PFSK-1 (cell line): ENCODE results near the gene TESK2.

ENCODE experiments used
- FOXP2 ChIP-seq: optimal IDR thresholded peaks from 2 replicates; pipeline ENCODE3; 2011; ENCODE audit warnings: borderline replicate concordance, control low read depth, inconsistent platforms; ENCODE audit not compliant: insufficient read depth; ENCODE audit errors: extremely low read length, extremely low read depth
- POLR2AphosphoS5 ChIP-seq: IDR thresholded peaks from 2 replicates; pipeline ENCODE4 v1.6.1; 2012; ENCODE audit warnings: low read depth, mild to moderate bottlenecking, control low read depth, low read length, moderate library complexity
- SIN3A ChIP-seq: IDR thresholded peaks from 2 replicates; pipeline ENCODE4 v1.6.1; 2012; ENCODE audit warnings: mild to moderate bottlenecking, low read length, moderate library complexity, borderline replicate concordance; ENCODE audit not compliant: insufficient read depth
- TAF1 ChIP-seq: IDR thresholded peaks from 2 replicates; pipeline ENCODE4 v1.6.1; 2012; ENCODE audit warnings: low read length, control low read depth, borderline replicate concordance; ENCODE audit not compliant: insufficient read depth
- TF ChIP-seq, protein P1 (sequence below), 2 experiments: IDR thresholded peaks; 2 replicates each; pipeline versions ENCODE4 v1.6.1 to v1.8.0; 2011 to 2012; ENCODE audit warnings: low read depth in 2 of 2, low read length in 2 of 2, control low read depth in 1 of 2, inconsistent platforms in 1 of 2, mild to moderate bottlenecking in 1 of 2, moderate library complexity in 1 of 2; ENCODE audit not compliant: insufficient read depth in 1 of 2

TESK2 gene

DNA sequence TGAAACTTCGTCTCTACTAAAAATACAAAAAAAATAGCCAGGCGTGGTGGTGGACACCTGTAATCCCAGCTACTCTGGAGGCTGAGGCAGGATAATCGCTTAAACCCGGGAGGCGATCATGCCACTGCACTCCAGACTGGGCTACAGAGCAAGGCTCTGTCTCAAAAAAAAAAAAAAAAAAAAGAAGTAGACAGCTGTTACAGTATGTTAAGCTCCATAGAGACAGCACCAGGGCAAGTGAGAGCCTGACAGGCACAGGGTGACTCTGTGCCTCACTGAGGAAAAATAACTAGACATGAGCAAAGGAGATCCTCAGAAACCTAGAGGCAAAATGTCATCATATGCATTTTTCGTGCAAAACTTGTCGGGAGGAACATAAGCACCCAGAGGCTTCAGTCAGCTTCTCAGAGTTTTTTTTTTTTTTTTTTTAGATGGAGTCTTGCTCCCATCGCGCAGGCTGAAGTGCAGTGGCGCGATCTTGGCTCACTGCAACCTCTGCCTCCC is 39.7 kb upstream of the TESK2 start:
- no peak for TF ChIP-seq SIN3A
- TF ChIP-seq TAF1 = no peak
- no peak for TF ChIP-seq FOXP2
- TF ChIP-seq, protein P1, sequence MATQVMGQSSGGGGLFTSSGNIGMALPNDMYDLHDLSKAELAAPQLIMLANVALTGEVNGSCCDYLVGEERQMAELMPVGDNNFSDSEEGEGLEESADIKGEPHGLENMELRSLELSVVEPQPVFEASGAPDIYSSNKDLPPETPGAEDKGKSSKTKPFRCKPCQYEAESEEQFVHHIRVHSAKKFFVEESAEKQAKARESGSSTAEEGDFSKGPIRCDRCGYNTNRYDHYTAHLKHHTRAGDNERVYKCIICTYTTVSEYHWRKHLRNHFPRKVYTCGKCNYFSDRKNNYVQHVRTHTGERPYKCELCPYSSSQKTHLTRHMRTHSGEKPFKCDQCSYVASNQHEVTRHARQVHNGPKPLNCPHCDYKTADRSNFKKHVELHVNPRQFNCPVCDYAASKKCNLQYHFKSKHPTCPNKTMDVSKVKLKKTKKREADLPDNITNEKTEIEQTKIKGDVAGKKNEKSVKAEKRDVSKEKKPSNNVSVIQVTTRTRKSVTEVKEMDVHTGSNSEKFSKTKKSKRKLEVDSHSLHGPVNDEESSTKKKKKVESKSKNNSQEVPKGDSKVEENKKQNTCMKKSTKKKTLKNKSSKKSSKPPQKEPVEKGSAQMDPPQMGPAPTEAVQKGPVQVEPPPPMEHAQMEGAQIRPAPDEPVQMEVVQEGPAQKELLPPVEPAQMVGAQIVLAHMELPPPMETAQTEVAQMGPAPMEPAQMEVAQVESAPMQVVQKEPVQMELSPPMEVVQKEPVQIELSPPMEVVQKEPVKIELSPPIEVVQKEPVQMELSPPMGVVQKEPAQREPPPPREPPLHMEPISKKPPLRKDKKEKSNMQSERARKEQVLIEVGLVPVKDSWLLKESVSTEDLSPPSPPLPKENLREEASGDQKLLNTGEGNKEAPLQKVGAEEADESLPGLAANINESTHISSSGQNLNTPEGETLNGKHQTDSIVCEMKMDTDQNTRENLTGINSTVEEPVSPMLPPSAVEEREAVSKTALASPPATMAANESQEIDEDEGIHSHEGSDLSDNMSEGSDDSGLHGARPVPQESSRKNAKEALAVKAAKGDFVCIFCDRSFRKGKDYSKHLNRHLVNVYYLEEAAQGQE (IDR thresholded peaks at IDR 0.05; ENCODE audit: insufficient read depth in 1 of 2, low read depth in 2 of 2, low read length in 2 of 2) = no peak
- no peak for TF ChIP-seq POLR2AphosphoS5

DNA sequence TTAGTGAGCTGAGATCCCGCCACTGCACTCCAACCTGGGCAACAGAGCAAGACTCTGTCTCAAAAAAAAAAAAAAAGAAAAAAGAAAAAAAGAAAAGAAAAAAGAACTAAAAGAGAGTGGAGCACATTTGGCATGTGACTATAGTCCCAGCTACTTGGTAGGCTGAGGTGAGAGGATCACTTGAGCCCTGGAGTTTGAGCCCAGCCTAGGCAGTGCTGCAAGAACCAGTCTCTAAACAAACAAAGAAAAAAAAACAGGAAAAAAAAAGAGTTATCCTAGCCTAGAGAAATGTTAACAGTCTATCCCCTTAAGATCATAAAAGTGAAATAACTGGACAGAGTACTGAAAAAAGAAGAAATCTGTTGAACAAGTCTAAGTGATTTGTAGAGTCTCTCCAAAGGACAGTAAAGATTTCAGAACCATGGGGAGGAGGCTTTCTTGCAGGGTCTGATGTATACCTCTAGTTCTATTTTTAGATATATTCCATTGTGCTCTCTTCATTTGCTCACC is 35.2 kb upstream of the TESK2 start:
- TF ChIP-seq, protein P1 (IDR thresholded peaks at IDR 0.05; ENCODE audit: insufficient read depth in 1 of 2, low read depth in 2 of 2, low read length in 2 of 2) = no peak
- TF ChIP-seq TAF1 (no peak), SIN3A (no peak)

DNA sequence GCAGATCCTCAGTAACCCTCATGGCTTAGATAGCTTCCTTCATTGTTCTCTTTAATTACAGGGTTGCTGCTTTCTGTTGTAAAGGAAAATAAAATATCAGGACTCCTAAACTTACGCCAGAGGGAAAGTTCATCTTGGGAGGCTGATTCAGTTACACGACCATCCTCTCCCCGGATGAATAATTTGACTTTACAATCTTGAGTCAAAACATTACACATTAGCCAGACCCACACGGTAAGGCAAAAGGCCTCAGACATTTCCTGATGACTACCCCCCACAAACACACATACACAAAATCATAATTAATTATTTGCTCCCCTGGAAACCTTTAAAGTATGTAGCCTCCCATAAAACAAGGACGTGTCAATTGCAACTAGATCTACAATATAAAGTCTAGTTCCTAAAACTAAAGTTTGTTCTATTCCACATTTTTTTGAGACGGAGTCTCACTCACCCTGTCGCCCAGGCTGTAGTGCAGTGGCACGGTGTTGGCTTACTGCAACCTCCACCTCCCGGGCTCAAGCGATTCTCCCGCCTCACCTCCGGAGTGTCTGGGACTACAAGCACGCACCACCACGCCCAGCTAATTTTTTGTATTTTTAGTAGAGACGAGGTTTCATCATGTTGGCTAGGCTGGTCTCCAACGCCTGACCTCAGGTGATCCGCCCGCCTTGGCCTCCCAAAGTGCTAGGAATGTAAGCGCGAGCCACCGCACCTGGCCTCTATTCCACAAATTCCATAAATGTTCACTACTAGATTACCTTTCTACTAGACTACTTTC is 31.6 kb upstream of the TESK2 start:
- TF ChIP-seq TAF1 = no peak
- TF ChIP-seq, protein P1 (IDR thresholded peaks at IDR 0.05; ENCODE audit: insufficient read depth in 1 of 2, low read depth in 2 of 2, low read length in 2 of 2) = no peak

DNA sequence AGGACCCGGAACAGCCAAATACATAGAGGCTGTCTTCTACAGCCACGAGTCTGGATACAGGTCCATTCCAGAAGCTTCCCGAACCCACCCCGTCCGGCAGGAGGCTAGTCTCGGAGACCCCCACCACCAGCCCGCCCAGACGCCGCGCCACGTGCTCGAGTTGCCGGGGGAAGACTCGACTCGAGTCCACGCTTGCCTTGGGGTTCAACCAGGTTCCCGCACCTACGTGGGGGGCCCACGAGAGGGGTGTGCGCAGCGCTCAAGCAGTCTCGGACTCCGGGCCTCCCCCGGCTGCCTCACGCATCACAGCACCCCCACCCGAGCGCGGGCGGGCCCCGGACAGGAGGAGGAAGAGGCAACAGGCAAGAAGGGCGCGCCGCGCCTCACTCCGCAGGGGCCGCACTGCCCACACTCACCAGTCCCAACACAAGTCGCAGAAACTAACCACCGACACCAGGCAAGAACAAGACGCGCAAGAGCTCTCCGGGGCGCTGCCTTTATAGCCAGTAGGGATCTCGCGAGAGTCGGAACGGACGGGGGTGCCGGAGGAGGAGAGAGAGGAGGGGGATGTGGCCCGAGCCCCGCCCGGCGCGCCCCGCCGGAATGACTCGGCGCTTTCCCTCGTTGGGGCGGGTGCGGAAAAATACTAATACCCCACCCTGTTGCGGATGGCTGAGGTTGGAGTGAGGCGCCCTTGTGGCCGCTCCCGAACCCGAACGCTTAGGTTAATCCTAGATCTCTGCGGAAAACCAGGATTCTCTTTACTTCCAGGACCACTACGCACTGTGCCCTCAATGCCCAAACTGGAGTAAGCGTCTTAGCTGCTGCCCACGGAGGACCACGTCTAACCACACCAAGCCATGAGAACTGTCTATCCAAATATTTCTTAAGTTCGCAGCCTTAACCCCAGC is 30.7 kb upstream of the TESK2 start, which contains the start of gene PRDX1:
TSS of gene PRDX1 (minus strand) at position 472 of the 911 bp plus-strand sequence. CDS start 2,841 bp downstream, outside the sequence.
- TF ChIP-seq FOXP2 (no peak), POLR2AphosphoS5 (peak; percentile 100), SIN3A (peak; percentile 95), TAF1 (peak; percentile 100)
- TF ChIP-seq, protein P1 (IDR thresholded peaks at IDR 0.05; ENCODE audit: insufficient read depth in 1 of 2, low read depth in 2 of 2, low read length in 2 of 2) = peak; percentile 56 to 72; a peak in 3 of 4 replicates
